Stomach (tissue), 8 donors: ENCODE results near the gene C1orf226. TPM values are rescaled to one million over a fixed set of nuclear protein-coding genes. Genes with fewer than 3 reads are reported as not detected.

ENCODE experiments used
- polyA plus RNA-seq, 3 donors: library from polyadenylated mRNA; stranded (reverse); fragments of 200-250 nt; gene quantifications; one replicate each; pipeline ENCODE4 v1.2.3, GENCODE V29; 2013
- small RNA-seq, 4 donors: library from RNA; depleted of rRNA; stranded (forward); fragments of <200 nt; gene quantifications; one replicate each; pipeline ENCODE3, GENCODE V24; 2016
- total RNA-seq, 5 donors: library from RNA; depleted of rRNA; stranded (reverse); fragments of >200 nt; gene quantifications; one replicate each; pipeline versions ENCODE4 v1.1.0 to v1.2.3, GENCODE V29; 2014 to 2016
- donor health status: healthy with polysubstance abuse.
- donor health status: Bipolar disorder and iron deficiency.
- donor health status: healthy.

The C1orf226 gene
- total and polyA plus RNA-seq, 8 donors, result 2.4 to 14.0 (median 4.0) TPM

Small RNA genes within 50 kb of the gene (small RNA-seq; reads per million reads assigned to genes)
- gene MIR556, result 0 reads per million in 4 donors
- 0 reads per million in 4 donors for gene RNA5SP61

Other genes with a start within 250 kb of the C1orf226 start
- not detected for gene SPATA46, start 4.9 kb upstream of the C1orf226 start, total RNA-seq
- not detected for gene SPATA46, start 4.9 kb upstream of the C1orf226 start, polyA plus RNA-seq
- gene SH2D1B, start 30.4 kb downstream of the C1orf226 start, total RNA-seq, result under 1 TPM in 1 of 5 donors, not detected in 4; 0.73 TPM
- under 1 TPM in 1 of 3 donors, not detected in 2; 0.33 TPM for gene SH2D1B, start 30.4 kb downstream of the C1orf226 start, polyA plus RNA-seq
- gene UHMK1, start 116.1 kb downstream of the C1orf226 start, total RNA-seq, result 10 to 100 TPM in 4 of 5 donors, 1 to 10 TPM in 1; 2.9 to 80.6 (median 33.3) TPM
- gene UHMK1, start 116.1 kb downstream of the C1orf226 start, polyA plus RNA-seq, result 10 to 100 TPM in 2 of 3 donors, 1 to 10 TPM in 1; 7.9 to 12.8 (median 11.8) TPM
- 100 to 1,000 TPM in 2 of 5 donors, 10 to 100 TPM in 3; 16.5 to 184 (median 58.1) TPM for gene UAP1, start 180.0 kb downstream of the C1orf226 start, total RNA-seq
- gene UAP1, start 180.0 kb downstream of the C1orf226 start, polyA plus RNA-seq, result 100 to 1,000 TPM in 1 of 3 donors, 10 to 100 TPM in 2; 39.5 to 123 (median 58.8) TPM